Measurements from ENCODE around the gene SERGEF.

DNA sequence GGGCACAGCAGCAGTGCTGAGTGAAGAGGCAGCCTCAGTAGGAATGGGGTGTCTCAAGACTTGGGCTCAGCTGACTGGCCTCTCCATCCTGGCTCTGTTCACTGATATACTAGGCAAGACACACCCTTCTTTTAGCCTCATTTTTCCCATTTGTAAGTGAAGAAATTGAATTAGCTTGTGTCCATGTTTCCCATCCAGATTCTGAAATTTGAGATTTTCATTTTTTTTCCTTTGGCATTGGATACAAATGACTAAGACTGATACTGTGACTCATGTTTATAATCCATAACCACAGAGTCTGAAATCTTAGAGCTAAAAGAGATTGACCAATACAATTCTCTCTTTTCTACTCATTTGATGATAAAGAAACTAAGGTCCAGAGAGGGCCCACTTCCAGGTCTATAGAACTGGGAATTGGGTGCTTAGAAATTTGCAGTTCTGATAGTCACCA is 167.4 kb downstream of the SERGEF start:
- TF ChIP-seq EZH2 (optimal IDR thresholded peaks at IDR 0.05; ENCODE audit: low read depth, low read length): no peak
- TF ChIP-seq, protein P1, sequence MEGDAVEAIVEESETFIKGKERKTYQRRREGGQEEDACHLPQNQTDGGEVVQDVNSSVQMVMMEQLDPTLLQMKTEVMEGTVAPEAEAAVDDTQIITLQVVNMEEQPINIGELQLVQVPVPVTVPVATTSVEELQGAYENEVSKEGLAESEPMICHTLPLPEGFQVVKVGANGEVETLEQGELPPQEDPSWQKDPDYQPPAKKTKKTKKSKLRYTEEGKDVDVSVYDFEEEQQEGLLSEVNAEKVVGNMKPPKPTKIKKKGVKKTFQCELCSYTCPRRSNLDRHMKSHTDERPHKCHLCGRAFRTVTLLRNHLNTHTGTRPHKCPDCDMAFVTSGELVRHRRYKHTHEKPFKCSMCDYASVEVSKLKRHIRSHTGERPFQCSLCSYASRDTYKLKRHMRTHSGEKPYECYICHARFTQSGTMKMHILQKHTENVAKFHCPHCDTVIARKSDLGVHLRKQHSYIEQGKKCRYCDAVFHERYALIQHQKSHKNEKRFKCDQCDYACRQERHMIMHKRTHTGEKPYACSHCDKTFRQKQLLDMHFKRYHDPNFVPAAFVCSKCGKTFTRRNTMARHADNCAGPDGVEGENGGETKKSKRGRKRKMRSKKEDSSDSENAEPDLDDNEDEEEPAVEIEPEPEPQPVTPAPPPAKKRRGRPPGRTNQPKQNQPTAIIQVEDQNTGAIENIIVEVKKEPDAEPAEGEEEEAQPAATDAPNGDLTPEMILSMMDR (IDR thresholded peaks at IDR 0.05; ENCODE audit: low read length): no peak
